OCI-LY3 (cell line): ENCODE measurements around the gene CCNI2.

Source experiments
- H2AFZ ChIP-seq: fragments of 200-600, 300-600 bp; shearing (Covaris generic); 2 replicates; pipeline ENCODE4 v1.6.0; 2014; ENCODE audit warnings: antibody characterized with exemption, low read depth, low read length
- H3K27ac ChIP-seq: fragments of 200-600, 300-600 bp; sonication (generic); 2 replicates; pipeline ENCODE4 v1.5.1; 2014; ENCODE audit warnings: mild to moderate bottlenecking, low read length, moderate library complexity, mixed read lengths
- H3K27me3 ChIP-seq: fragments of 200-600, 300-600 bp; sonication (generic); 2 replicates; pipeline ENCODE4 v1.6.1; 2014; ENCODE audit warnings: low read depth, low read length, mixed read lengths
- H3K36me3 ChIP-seq: fragments of 200-600, 300-600 bp; sonication (generic); replicated peaks from 2 replicates; pipeline ENCODE3; 2014; ENCODE audit warnings: low read depth, low read length, mixed read lengths
- H3K4me1 ChIP-seq: fragments of 300-600, 200-600 bp; sonication (generic); 2 replicates; pipeline ENCODE4 v1.6.1; 2014; ENCODE audit warnings: low read length, mixed read lengths
- H3K4me2 ChIP-seq: fragments of 200-600, 300-600 bp; sonication (generic); 2 replicates; pipeline ENCODE4 v1.6.1; 2014; ENCODE audit warnings: low read length, mixed read lengths
- H3K4me3 ChIP-seq: fragments of 300-600, 200-600 bp; sonication (generic); 2 replicates; pipeline ENCODE4 v1.5.1; 2014; ENCODE audit warnings: antibody characterized with exemption, mild to moderate bottlenecking, low read length, moderate library complexity
- H3K79me2 ChIP-seq: fragments of 300-600, 200-600 bp; shearing (Covaris generic); 2 replicates; pipeline ENCODE4 v1.6.1; 2014; ENCODE audit warnings: mild to moderate bottlenecking, low read length, mixed read lengths
- H3K9ac ChIP-seq: fragments of 300-600, 200-600 bp; shearing (Covaris generic); 2 replicates; pipeline ENCODE4 v1.6.0; 2014; ENCODE audit warnings: mild to moderate bottlenecking, low read length, moderate library complexity
- H3K9me3 ChIP-seq: fragments of 200-600, 300-600 bp; shearing (Covaris generic); 2 replicates; pipeline ENCODE4 v1.6.1; 2014; ENCODE audit warnings: low read length, mixed read lengths; ENCODE audit not compliant: insufficient read depth
- H4K20me1 ChIP-seq: fragments of 200-600, 300-600 bp; sonication (generic); 2 replicates; pipeline ENCODE4 v1.6.1; 2016; ENCODE audit warnings: low read length, mixed read lengths; ENCODE audit not compliant: insufficient read depth
- CTCF ChIP-seq: fragments of 200-600, 300-600 bp; sonication (generic); IDR thresholded peaks from 2 replicates; pipeline ENCODE4 v1.5.1; 2014; ENCODE audit warnings: antibody characterized with exemption, low read length, low read depth
- EZH2phosphoT487 ChIP-seq: fragments of 200-600 bp; shearing (Covaris generic); IDR thresholded peaks from 2 replicates; pipeline ENCODE4 v1.6.1; 2018; ENCODE audit warnings: antibody characterized with exemption, mixed run types, low read depth

Gene CCNI2

GRCh38 chr5:132776938-132777208 lies 29.6 kb downstream of the CCNI2 start:
- Histone ChIP-seq H3K27me3 (0 out of 2 replicates have a peak, but pooled peaks cover 5% of the 10 kb centered on the region), H3K4me3 (peak overlapping the region; percentile 96), H3K79me2 (peaks cover 13% of the 10 kb centered on the region), H3K9ac (peak overlapping the region; percentile 69), H3K9me3 (no peaks in the 10 kb centered on the region), H2AFZ (no peak overlapping the region), H3K4me2 (peak overlapping the region; percentile 86), H3K4me1 (no peaks in the 10 kb centered on the region), H3K27ac (no peak overlapping the region), H3K36me3 (no peaks in the 10 kb centered on the region), H4K20me1 (no peaks in the 10 kb centered on the region)
- TF ChIP-seq EZH2phosphoT487 (no peak), CTCF (no peak)

- Histone ChIP-seq H3K9me3 (no peaks in the 10 kb centered on the region), H3K9ac (peak within 1 kb of the TSS; percentile 69), H3K36me3 (no peaks in the 10 kb centered on the region), H3K27ac (no peak within 1 kb of the TSS), H3K27me3 (0 out of 2 replicates have a peak, but pooled peaks cover 5% of the 10 kb centered on the region), H3K4me1 (no peaks in the 10 kb centered on the region; the same call in 1 of the 2 replicates), H3K4me3 (peak within 1 kb of the TSS; percentile 96), H3K79me2 (peaks cover 13% of the 10 kb centered on the region), H3K4me2 (peak within 1 kb of the TSS; percentile 86), H2AFZ (peak within 1 kb of the TSS; percentile 74; the same call in 1 of the 2 replicates), H4K20me1 (no peaks in the 10 kb centered on the region)
- TF ChIP-seq EZH2phosphoT487 (no peak), CTCF (no peak)
Measured at GRCh38 chr5:132777209-132778069, 30.2 kb downstream of the CCNI2 start, which contains the start of gene SEPTIN8. Gene SEPTIN8 (minus strand): TSS chr5:132777239. CDS start chr5:132777137, 102 bp downstream.

GRCh38 chr5:132778129-132778528 lies 30.9 kb downstream of the CCNI2 start:
- Histone ChIP-seq H3K4me2 (no peak overlapping the region), H3K9me3 (no peaks in the 10 kb centered on the region), H3K4me1 (no peaks in the 10 kb centered on the region; the same call in 1 of the 2 replicates), H3K79me2 (peaks cover 13% of the 10 kb centered on the region), H3K9ac (no peak overlapping the region), H3K4me3 (no peak overlapping the region), H2AFZ (no peak overlapping the region), H3K36me3 (no peaks in the 10 kb centered on the region), H4K20me1 (no peaks in the 10 kb centered on the region), H3K27me3 (0 out of 2 replicates have a peak, but pooled peaks cover 5% of the 10 kb centered on the region), H3K27ac (no peak overlapping the region)
- TF ChIP-seq CTCF (no peak), EZH2phosphoT487 (no peak)

- Histone ChIP-seq H2AFZ (no peak overlapping the region), H3K79me2 (peaks cover 13% of the 10 kb centered on the region), H3K4me2 (no peak overlapping the region), H3K9ac (no peak overlapping the region), H3K27ac (no peak overlapping the region), H3K27me3 (0 out of 2 replicates have a peak, but pooled peaks cover 5% of the 10 kb centered on the region), H4K20me1 (no peaks in the 10 kb centered on the region), H3K4me1 (no peaks in the 10 kb centered on the region; the same call in 1 of the 2 replicates), H3K9me3 (no peaks in the 10 kb centered on the region), H3K4me3 (no peak overlapping the region), H3K36me3 (no peaks in the 10 kb centered on the region)
- no peak for TF ChIP-seq EZH2phosphoT487
Measured at GRCh38 chr5:132778856-132779255, 31.6 kb downstream of the CCNI2 start.
